NOMO-1 (cell line): ENCODE data around the gene CACUL1.
"Not testable (repeated sequence)": the region's sequence is repeated elsewhere in the genome, so short reads cannot be mapped to it uniquely, and the experiment has no call there.

Source experiments
- DNase-seq, 2 experiments: peaks; one replicate each; lab custom pipeline; 2025; ENCODE audit not compliant: unreplicated experiment in 2 of 2; lab: John Stamatoyannopoulos, UW

Gene CACUL1

GRCh38 chr10:118754556-118755423 is at the start of gene CACUL1:
Gene CACUL1, minus strand, starts transcription at chr10:118754970. Its CDS starts 208 bp downstream, at chr10:118754762.
- DNase-seq, result peak; percentile 99

- no peak for DNase-seq
These were observed 49.5 kb upstream of the CACUL1 start for GRCh38 chr10:118804262-118804773.

- no peak for DNase-seq
These were observed 47.5 kb upstream of the CACUL1 start for GRCh38 chr10:118802126-118802793.

GRCh38 chr10:118800920-118801319 is 46.1 kb upstream of the CACUL1 start:
- DNase-seq, result peak in 1 of 2 experiments; percentile 12

GRCh38 chr10:118799777-118800176 is 45.0 kb upstream of the CACUL1 start:
- DNase-seq, result no peak

DNA sequence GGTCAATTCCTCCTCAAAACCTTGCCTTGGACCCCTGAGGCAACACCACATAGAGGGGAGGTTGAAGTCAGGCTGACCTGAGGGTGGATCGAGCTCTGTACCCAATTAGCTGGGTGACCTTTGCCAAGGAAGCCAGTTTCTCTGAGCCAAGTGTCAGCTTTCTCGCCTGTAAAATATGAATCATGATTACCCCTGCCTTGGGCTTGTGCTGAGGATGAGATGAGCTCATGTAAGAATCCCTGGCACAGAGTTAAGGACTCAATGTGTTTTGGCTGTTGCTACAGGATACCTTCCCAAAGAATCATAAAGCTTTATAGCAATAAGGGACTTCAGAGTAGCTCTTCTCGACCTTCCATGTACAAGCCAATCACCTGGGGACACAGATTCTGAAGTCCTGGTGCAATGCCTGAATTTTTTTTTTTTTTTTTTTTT is 43.5 kb upstream of the CACUL1 start:
- no peak for DNase-seq

- DNase-seq, result not testable (repeated sequence)
These were observed 40.2 kb upstream of the CACUL1 start for GRCh38 chr10:118794971-118795370.

DNA sequence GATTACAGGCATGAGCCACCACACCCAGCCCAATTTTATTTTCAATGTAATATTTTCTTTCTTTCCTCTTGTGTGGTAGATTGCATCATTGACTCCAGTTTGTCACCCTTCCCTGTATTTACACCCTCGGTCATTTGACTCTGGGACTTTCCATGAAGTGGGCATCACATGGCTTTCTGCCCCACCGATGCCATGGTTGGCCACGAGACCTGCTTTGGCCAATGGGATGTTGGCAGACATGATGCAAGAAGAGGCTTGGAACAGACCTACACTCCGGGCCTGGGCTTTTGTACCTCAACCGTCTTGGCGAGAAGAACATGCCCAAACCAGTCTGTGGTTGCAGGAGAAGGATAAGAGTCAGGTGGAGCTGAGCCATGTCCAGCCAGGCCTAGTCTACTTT is 38.8 kb upstream of the CACUL1 start:
- DNase-seq, result no peak

DNA sequence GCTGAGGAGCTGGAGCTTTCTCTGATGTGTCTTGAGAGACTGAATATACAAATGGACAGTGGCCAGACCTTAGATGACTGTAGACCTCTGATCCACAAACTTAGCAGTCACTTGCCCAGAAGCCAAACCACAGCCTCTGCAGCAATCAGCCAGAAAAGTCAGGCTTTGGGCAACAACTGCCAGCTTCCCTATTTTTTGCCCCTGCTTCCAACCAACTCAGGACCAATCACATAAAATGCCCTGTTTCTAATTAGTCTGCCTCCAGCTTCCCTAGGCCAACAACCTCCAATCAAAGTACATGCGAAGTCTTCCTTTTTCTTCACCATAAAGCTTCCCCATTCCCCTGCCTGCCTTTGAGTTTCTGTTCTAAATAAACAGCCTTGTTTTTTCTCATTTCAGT is 37.8 kb upstream of the CACUL1 start:
- DNase-seq, result peak; percentile 91 to 93

GRCh38 chr10:118790058-118790457 is 35.3 kb upstream of the CACUL1 start:
- no peak for DNase-seq

DNA sequence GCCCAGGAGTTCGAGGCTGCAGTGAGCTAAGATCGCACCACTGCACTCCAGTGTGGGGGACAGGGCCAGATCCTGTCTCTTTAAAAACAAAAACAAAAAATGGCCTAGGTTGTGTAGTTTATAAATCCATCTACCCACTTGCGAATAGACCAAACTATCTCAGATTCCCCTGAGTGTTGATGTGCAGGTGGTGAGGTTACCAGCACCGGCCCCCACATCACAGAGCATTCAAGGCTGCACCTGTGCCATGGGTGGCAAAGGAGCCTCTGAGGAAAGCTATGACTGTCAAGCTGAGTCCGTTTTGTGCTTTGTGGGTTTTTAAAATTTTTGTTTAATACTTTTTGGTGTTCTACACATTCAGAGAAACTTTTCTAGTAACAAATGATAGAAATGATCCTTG is 30.8 kb upstream of the CACUL1 start:
- no peak for DNase-seq

DNA sequence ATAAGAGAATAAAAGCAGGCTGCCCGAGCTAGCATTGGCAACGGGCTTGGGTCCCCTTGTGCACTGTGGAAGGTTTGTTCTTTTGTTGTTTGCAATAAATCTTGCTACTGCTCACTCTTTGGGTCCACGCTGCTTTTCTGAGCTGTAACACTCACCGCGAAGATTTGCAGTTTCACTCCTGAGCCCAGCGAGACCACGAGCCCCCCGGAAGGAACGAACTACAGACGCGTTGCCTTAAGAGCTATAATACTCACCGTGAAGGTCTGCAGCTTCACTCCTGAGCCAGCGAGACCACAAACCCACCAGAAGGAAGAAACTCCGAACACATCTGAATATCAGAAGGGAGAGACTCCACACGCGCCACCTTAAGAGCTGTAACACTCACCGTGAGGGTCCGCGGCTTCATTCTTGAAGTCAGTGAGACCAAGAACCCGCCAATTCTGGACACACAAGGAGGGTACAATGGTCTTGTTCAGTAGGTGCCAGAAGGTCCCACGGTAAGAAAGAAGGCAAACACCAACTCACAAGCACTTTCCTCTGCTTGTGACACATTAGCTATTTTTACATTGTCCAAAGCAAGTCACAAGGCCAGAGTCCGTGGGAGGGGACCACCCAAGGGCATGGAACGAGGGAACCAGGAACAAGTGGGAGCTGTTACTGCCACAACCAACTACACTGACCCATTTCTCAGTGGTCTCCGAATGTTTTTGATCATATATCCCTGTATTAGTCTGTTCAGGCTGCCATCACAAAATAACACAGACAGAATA is 29.2 kb upstream of the CACUL1 start:
- no peak for DNase-seq

DNA sequence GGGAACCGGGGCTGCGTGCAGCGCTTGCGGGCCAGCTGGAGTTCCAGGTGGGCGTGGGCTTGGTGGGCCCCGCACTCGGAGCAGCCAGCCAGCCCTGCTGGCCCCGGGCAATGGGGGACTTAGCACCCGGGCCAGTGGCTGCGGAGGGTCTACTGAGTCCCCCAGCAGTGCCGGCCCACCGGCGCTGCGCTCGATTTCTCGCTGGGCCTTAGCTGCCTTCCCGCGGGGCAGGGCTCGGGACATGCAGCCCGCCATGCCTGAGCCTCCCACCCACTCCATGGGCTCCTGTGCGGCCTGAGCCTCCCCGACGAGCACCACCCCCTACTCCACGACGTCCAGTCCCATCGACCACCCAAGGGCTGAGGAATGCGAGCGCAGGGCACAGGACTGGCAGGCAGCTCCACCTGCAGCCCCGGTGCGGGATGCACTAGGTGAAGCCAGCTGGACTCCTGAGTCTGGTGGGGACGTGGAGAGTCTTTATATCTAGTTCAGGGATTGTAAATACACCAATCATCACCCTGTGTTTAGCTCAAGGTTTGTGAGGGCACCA is 28.2 kb upstream of the CACUL1 start:
- not testable (repeated sequence) for DNase-seq

GRCh38 chr10:118781541-118781940 is 26.8 kb upstream of the CACUL1 start:
- DNase-seq, result no peak

GRCh38 chr10:118778727-118779126 is 24.0 kb upstream of the CACUL1 start:
- no peak for DNase-seq

GRCh38 chr10:118776960-118777359 is 22.2 kb upstream of the CACUL1 start:
- DNase-seq, result no peak

DNA sequence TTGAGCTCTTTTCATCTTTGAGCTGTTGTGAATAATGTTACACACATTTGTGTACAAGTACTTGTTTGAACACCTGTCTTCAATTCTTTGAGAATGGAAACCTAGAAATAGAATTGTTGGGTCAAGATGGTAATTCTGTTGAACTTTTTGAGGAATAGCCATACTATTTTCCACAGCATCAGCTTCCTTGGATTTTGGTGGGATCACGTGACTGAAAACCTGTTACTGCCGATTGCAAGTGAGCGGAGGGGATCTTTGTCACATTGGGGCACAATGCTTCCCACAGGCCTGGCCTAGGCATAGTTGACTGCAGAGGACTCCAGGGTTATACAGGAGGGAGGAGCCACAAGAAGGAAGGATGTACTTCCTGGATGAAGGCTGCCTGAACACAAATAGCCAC is 21.3 kb upstream of the CACUL1 start:
- DNase-seq, result no peak

- no peak for DNase-seq
These were observed 20.7 kb upstream of the CACUL1 start for GRCh38 chr10:118775478-118775877.

DNA sequence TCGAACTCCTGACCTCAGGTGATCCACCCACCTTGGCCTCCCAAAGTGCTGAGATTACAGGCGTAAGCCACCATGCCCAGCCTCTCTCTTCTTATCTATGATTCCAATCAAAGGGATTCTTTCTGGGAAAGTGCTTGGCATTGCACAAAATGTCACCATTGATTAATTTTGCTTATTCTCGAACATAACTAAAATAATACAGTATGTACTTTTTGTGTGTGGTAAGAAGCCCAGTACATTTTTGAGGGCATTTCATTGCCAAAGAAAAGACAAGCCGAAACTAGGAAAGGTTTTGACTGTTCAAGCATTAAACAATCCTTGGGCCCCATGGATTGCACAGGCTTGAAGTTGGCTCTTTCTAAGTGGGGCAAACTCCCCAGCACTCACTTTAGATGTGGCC is 18.3 kb upstream of the CACUL1 start:
- no peak for DNase-seq

DNA sequence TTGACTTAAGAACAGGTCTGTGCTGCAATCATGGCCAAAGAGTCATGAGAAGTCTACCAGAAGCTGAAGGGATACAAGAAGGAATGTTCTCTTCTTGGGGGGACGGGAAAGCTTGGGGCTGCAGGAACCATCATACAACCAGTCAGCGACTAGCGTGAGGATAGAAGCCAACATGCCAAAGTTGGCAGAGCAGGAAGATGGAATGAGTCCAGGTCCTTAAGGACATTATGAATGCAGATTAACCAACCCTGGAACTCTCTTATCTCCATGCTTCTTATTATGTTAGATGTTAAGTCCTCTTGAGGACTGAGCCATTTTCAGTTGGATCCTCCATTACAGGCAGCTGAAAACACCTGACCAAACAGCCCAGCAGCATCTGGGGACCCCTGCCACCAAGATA is 17.2 kb upstream of the CACUL1 start:
- DNase-seq, result no peak
